Endodermal cell (in vitro differentiated cells): ENCODE data around the gene RNF5. TPM values are rescaled to one million over a fixed set of nuclear protein-coding genes. Genes with fewer than 3 reads are reported as not detected.
"Not testable (repeated sequence)": the region's sequence is repeated elsewhere in the genome, so short reads cannot be mapped to it uniquely, and the experiment has no call there.

Source experiments
- DNase-seq: peaks from one replicate; pipeline ENCODE4 v3.0.0-alpha.2; 2017
- H3K27ac ChIP-seq: 2 replicates; pipeline ENCODE4 v1.5.1; 2013; ENCODE audit warnings: mild to moderate bottlenecking, low read depth, low read length, moderate library complexity
- H3K27me3 ChIP-seq: 2 replicates; pipeline ENCODE4 v1.6.1; 2013; ENCODE audit warnings: mild to moderate bottlenecking, low read length, moderate library complexity; ENCODE audit not compliant: insufficient read depth, control insufficient read depth, poor library complexity, severe bottlenecking
- H3K36me3 ChIP-seq: 2 replicates; pipeline ENCODE4 v1.7.0; 2013; ENCODE audit warnings: mild to moderate bottlenecking, low read length, moderate library complexity; ENCODE audit not compliant: control insufficient read depth, insufficient read depth
- H3K4me1 ChIP-seq: one replicate; pipeline ENCODE4 v1.7.0; 2013; ENCODE audit warnings: low read length; ENCODE audit not compliant: control insufficient read depth, insufficient read depth
- H3K4me3 ChIP-seq: 2 replicates; pipeline ENCODE4 v1.5.1; 2013; ENCODE audit warnings: mild to moderate bottlenecking, low read length, moderate library complexity
- H3K9ac ChIP-seq: 2 replicates; pipeline ENCODE4 v1.6.1; 2013; ENCODE audit warnings: mild to moderate bottlenecking, low read length, moderate library complexity; ENCODE audit not compliant: poor library complexity, severe bottlenecking; ENCODE audit errors: extremely low read depth
- H3K9me3 ChIP-seq: 2 replicates; pipeline ENCODE4 v1.6.1; 2013; ENCODE audit warnings: mild to moderate bottlenecking, low read length, moderate library complexity; ENCODE audit not compliant: control insufficient read depth
- H3K27ac Mint-ChIP-seq: 2 replicates; pipeline ENCODE4 v1.8.0; 2020; ENCODE audit warnings: mixed read lengths
- H3K27me3 Mint-ChIP-seq: 2 replicates; pipeline ENCODE4 v1.8.0; 2021; ENCODE audit warnings: mild to moderate bottlenecking, mixed read lengths; ENCODE audit not compliant: insufficient read depth
- H3K36me3 Mint-ChIP-seq: 2 replicates; pipeline ENCODE4 v1.8.0; 2020; ENCODE audit warnings: low read depth, mixed read lengths
- H3K4me1 Mint-ChIP-seq: 2 replicates; pipeline ENCODE4 v1.8.0; 2020; ENCODE audit warnings: mixed read lengths
- H3K4me3 Mint-ChIP-seq: 2 replicates; pipeline ENCODE4 v1.8.0; 2020; ENCODE audit warnings: mild to moderate bottlenecking, moderate library complexity, mixed read lengths
- H3K9me3 Mint-ChIP-seq: 2 replicates; pipeline ENCODE4 v1.8.0; 2020; ENCODE audit warnings: mild to moderate bottlenecking, mixed read lengths
- CTCF ChIP-seq: fragments of 200-600 bp; sonication (generic); conservative IDR thresholded peaks from 2 replicates; pipeline ENCODE4 v1.5.0; 2021; ENCODE audit warnings: antibody characterized with exemption, mild to moderate bottlenecking
- WGBS, 2 experiments: methylation state at CpG; one replicate each; pipeline versions ENCODE4 v1.1.5 to v1.1.7; 2013; ENCODE audit warnings: missing lambda C conversion rate in 2 of 2, mixed read lengths in 1 of 2; ENCODE audit not compliant: insufficient coverage in 1 of 2, insufficient read length in 1 of 2; 5-methylcytosine and 5-hydroxymethylcytosine counted together
- total RNA-seq, 2 donors: library from RNA; stranded (reverse); fragmentation: NEBNext Ultra II Directional in 1 of 2; extraction: Animal tissue kit (Norgen Biotek cat#: 25700) in 1 of 2; gene quantifications; 2 replicates in 1 of 2; 3 replicates in 1 of 2; pipeline ENCODE4 v1.2.1, GENCODE V29; 2021

RNF5 gene
- total RNA-seq, 2 donors from 2014 or later, result 68.0 to 71.3 TPM

- TF ChIP-seq CTCF, result no peak
- Histone ChIP-seq H3K4me3 (no peak within 1 kb of the TSS), H3K27me3 (no peaks in the 10 kb centered on the region), H3K9ac (no peak within 1 kb of the TSS), H3K4me1 (no peaks in the 10 kb centered on the region), H3K36me3 (peaks cover 31% of the 10 kb centered on the region), H3K27ac (no peak within 1 kb of the TSS), H3K9me3 (no peaks in the 10 kb centered on the region)
- Mint-ChIP-seq H3K36me3 (peaks cover 58% of the 10 kb centered on the region), H3K4me3 (no peak within 1 kb of the TSS), H3K4me1 (peaks cover 39% of the 10 kb centered on the region), H3K9me3 (no peaks in the 10 kb centered on the region), H3K27me3 (no peaks in the 10 kb centered on the region), H3K27ac (peak within 1 kb of the TSS; percentile 21)
- DNase-seq, result no peak
- WGBS, 2 experiments, result 89 to 90% methylated on average over 5 to 6 of the region's 6 CpGs
Measured at GRCh38 chr6:32184084-32184640, 6.0 kb downstream of the RNF5 start, which contains the start of gene AGER. Gene AGER (minus strand): TSS chr6:32184253. CDS start chr6:32184222, 31 bp downstream.

GRCh38 chr6:32185681-32186131, 7.5 kb downstream of the RNF5 start:
- H3K27me3 ChIP-seq, H3K9me3 ChIP-seq, H3K4me3 ChIP-seq, H3K4me1 ChIP-seq, H3K27ac ChIP-seq, H3K9ac ChIP-seq, H3K9me3 Mint-ChIP-seq, H3K27me3 Mint-ChIP-seq: not testable (repeated sequence)
- DNase-seq, result peak; percentile 87
- Mint-ChIP-seq H3K4me3 (peak overlapping the region; percentile 21), H3K4me1 (peaks cover 38% of the 10 kb centered on the region), H3K36me3 (peaks cover 51% of the 10 kb centered on the region), H3K27ac (peak overlapping the region; percentile 85)
- 52 to 100% methylated on average over 1 to 11 of the region's 11 CpGs for WGBS, 2 experiments
- H3K36me3 ChIP-seq, result peaks cover 30% of the 10 kb centered on the region

- peak overlapping the region; percentile 85 for H3K27ac Mint-ChIP-seq
- DNase-seq, H3K9ac ChIP-seq, H3K27me3 ChIP-seq, H3K4me3 ChIP-seq, H3K27me3 Mint-ChIP-seq, H3K9me3 Mint-ChIP-seq, H3K4me1 ChIP-seq, H3K9me3 ChIP-seq, H3K27ac ChIP-seq: not testable (repeated sequence)
- H3K36me3 ChIP-seq, result peaks cover 24% of the 10 kb centered on the region
- H3K36me3 Mint-ChIP-seq, result peaks cover 45% of the 10 kb centered on the region
- peaks cover 42% of the 10 kb centered on the region for H3K4me1 Mint-ChIP-seq
- H3K4me3 Mint-ChIP-seq, result peak overlapping the region; percentile 21
- WGBS, 2 experiments, result 89 to 90% methylated on average over 6 to 10 of the region's 10 CpGs
Measured at GRCh38 chr6:32186151-32186840, 8.1 kb downstream of the RNF5 start.

GRCh38 chr6:32187009-32187709, 9.0 kb downstream of the RNF5 start:
- H3K9me3 ChIP-seq, result no peaks in the 10 kb centered on the region
- Mint-ChIP-seq H3K27ac (peak overlapping the region; percentile 15), H3K36me3 (peaks cover 39% of the 10 kb centered on the region), H3K27me3 (no peaks in the 10 kb centered on the region), H3K4me1 (peaks cover 43% of the 10 kb centered on the region), H3K9me3 (no peaks in the 10 kb centered on the region), H3K4me3 (no peak overlapping the region)
- H3K36me3 ChIP-seq, result peaks cover 21% of the 10 kb centered on the region
- no peak for DNase-seq
- H3K9ac ChIP-seq, result no peak overlapping the region
- H3K27me3 ChIP-seq, result no peaks in the 10 kb centered on the region
- WGBS, 2 experiments, result 92 to 96% methylated on average over 9 to 12 of the region's 12 CpGs
- H3K4me1 ChIP-seq, result peaks cover 4% of the 10 kb centered on the region
- H3K4me3 ChIP-seq, result no peak overlapping the region
- no peak overlapping the region for H3K27ac ChIP-seq
- no peak for TF ChIP-seq CTCF

GRCh38 chr6:32187725-32188380, 9.6 kb downstream of the RNF5 start:
- peaks cover 21% of the 10 kb centered on the region for H3K36me3 ChIP-seq
- Mint-ChIP-seq H3K4me3 (peak overlapping the region; percentile 86), H3K4me1 (peaks cover 40% of the 10 kb centered on the region), H3K36me3 (peaks cover 37% of the 10 kb centered on the region), H3K27ac (peak overlapping the region; percentile 15)
- 94% methylated on average over 14 of the region's 18 CpGs; no CpG with 5 or more reads in 1 of the 2 experiments for WGBS, 2 experiments
- not testable (repeated sequence) for H3K9ac ChIP-seq, H3K9me3 Mint-ChIP-seq, H3K27me3 ChIP-seq, H3K27me3 Mint-ChIP-seq, H3K27ac ChIP-seq, DNase-seq, H3K9me3 ChIP-seq, H3K4me1 ChIP-seq
- peak overlapping the region; percentile 88 for H3K4me3 ChIP-seq
